K562 (cell line): ENCODE data around the gene OTUD5. TPM values are rescaled to one million over a fixed set of nuclear protein-coding genes. Genes with fewer than 3 reads are reported as not detected.

Experiments
- BCOR ChIP-seq: fragments of 450-650 bp; IDR thresholded peaks from 2 replicates; pipeline ENCODE4 v1.6.1; 2016
- CBFB ChIP-seq: sonication (generic); formaldehyde crosslinking; IDR thresholded peaks from 2 replicates; pipeline ENCODE4 v1.4.0; 2020; ENCODE audit warnings: mild to moderate bottlenecking, missing genetic modification reagents
- CBX8 ChIP-seq: fragments of 200-600 bp; sonication (generic); IDR thresholded peaks from 2 replicates; pipeline ENCODE4 v1.6.1; 2012; ENCODE audit warnings: borderline replicate concordance, mixed run types, low read depth, mild to moderate bottlenecking, moderate library complexity, mixed read lengths, low read length, control low read depth, inconsistent platforms; ENCODE audit not compliant: poor library complexity, severe bottlenecking; ENCODE audit errors: extremely low read depth
- ETV5 ChIP-seq: sonication (generic); formaldehyde crosslinking; IDR thresholded peaks from 2 replicates; pipeline ENCODE4 v1.4.0; 2020; ENCODE audit warnings: low read depth, mild to moderate bottlenecking, missing genetic modification reagents
- HLTF ChIP-seq: fragments of 450-650 bp; IDR thresholded peaks from 2 replicates; pipeline ENCODE4 v1.6.1; 2016
- KDM2B ChIP-seq: fragments of 250-450 bp; sonication (Bioruptor Pico); IDR thresholded peaks from 2 replicates; pipeline ENCODE4 v1.8.0; 2021; ENCODE audit warnings: mild to moderate bottlenecking, moderate library complexity
- MYC ChIP-seq, 2 experiments: fragments of 250-450 bp in 1 of 2; sonication (Bioruptor Pico) in 1 of 2; IDR thresholded peaks; 2 replicates each; pipeline versions ENCODE4 v1.5.1 to v1.6.1; 2012 to 2021; ENCODE audit warnings: low read depth in 2 of 2, borderline replicate concordance in 1 of 2, improper control_type of control experiment in 1 of 2, low read length in 1 of 2, mild to moderate bottlenecking in 1 of 2, moderate library complexity in 1 of 2
- OTX1 ChIP-seq: fragments of 450-650 bp; formaldehyde crosslinking; IDR thresholded peaks from 2 replicates; pipeline ENCODE4 v1.4.0; 2022; ENCODE audit warnings: mild to moderate bottlenecking
- PHTF2 ChIP-seq: fragments of 250-450 bp; sonication (Bioruptor Pico); IDR thresholded peaks from 2 replicates; pipeline ENCODE4 v1.5.0; 2021; ENCODE audit warnings: mild to moderate bottlenecking
- POLR2G ChIP-seq: fragments of 200-400 bp; formaldehyde crosslinking; IDR thresholded peaks from 2 replicates; pipeline ENCODE4 v1.6.1; 2017; ENCODE audit warnings: low read depth, mild to moderate bottlenecking, antibody characterized with exemption, low read length, moderate library complexity
- RBM25 ChIP-seq: fragments of 200-400 bp; formaldehyde crosslinking; IDR thresholded peaks from 2 replicates; pipeline ENCODE4 v1.6.1; 2018; ENCODE audit warnings: low read length, low read depth, moderate library complexity; ENCODE audit not compliant: severe bottlenecking
- SIN3A ChIP-seq, 2 experiments: fragments of 150-350 bp in 1 of 2; IDR thresholded peaks; 2 replicates each; pipeline ENCODE4 v1.6.1; 2011 to 2016; ENCODE audit warnings: borderline replicate concordance in 2 of 2, low read depth in 2 of 2, low read length in 2 of 2, mild to moderate bottlenecking in 2 of 2, moderate library complexity in 2 of 2; ENCODE audit not compliant: control insufficient read depth in 1 of 2
- SMAD3 ChIP-seq: fragments of 450-650 bp; formaldehyde crosslinking; conservative IDR thresholded peaks from 2 replicates; pipeline ENCODE4 v1.4.0; 2020; ENCODE audit warnings: mild to moderate bottlenecking
- SMC3 ChIP-seq: conservative IDR thresholded peaks from 2 replicates; pipeline ENCODE4 v1.6.1; 2011; ENCODE audit warnings: low read depth, low read length, improper control_type of control experiment; ENCODE audit not compliant: insufficient read depth
- TBL1XR1 ChIP-seq, 2 experiments: IDR thresholded peaks; 2 replicates each; pipeline ENCODE4 v1.6.1; 2012; ENCODE audit warnings: improper control_type of control experiment in 2 of 2, low read length in 2 of 2, mild to moderate bottlenecking in 1 of 2
- YY1 ChIP-seq, 3 experiments: IDR thresholded peaks; 2 replicates each; pipeline ENCODE4 v1.6.1; 2011; ENCODE audit warnings: low read length in 2 of 3, mild to moderate bottlenecking in 2 of 3, moderate library complexity in 2 of 3, borderline replicate concordance in 1 of 3, control low read depth in 1 of 3, low read depth in 1 of 3; ENCODE audit not compliant: insufficient read depth in 3 of 3, insufficient replicate concordance in 2 of 3, control insufficient read depth in 1 of 3, insufficient read length in 1 of 3; ENCODE audit errors: extremely low read depth in 1 of 3
- ZNF518B ChIP-seq: fragments of 250-450 bp; sonication (Bioruptor Pico); IDR thresholded peaks from 2 replicates; pipeline ENCODE4 v1.5.0; 2021; ENCODE audit warnings: mild to moderate bottlenecking, moderate library complexity
- ZNF766 ChIP-seq: fragments of 200-800 bp; sonication (Bioruptor generic); conservative IDR thresholded peaks from 2 replicates; pipeline ENCODE4 v1.6.1; 2016; ENCODE audit warnings: missing genetic modification characterization, missing compliant biosample characterization
- polyA plus RNA-seq, 8 experiments: library from polyadenylated mRNA; depleted of rRNA in 4 of 8; stranded (reverse) in 5 of 8; unstranded in 3 of 8; fragments of >200 nt; fragmentation: Nextera tagmentation in 2 of 8; fragmentation: Illumina TruSeq in 1 of 8; extraction: Ambion mirVana in 2 of 8; extraction: Trizol in 1 of 8; gene quantifications; 2 replicates each; pipeline versions ENCODE4 v1.2.1 to v1.2.3, GENCODE V29; 2011 to 2014; ENCODE audit warnings: inconsistent platforms in 1 of 8, missing spikeins in 1 of 8
- total RNA-seq, 7 experiments: library from RNA; depleted of rRNA in 6 of 7; stranded (reverse); fragments of >200 nt in 6 of 7; fragmentation: Illumina TruSeq in 2 of 7; extraction: Trizol in 2 of 7; gene quantifications; 2 replicates each; pipeline versions ENCODE4 v1.2.1 to v1.2.3, GENCODE V29; 2011 to 2021; ENCODE audit warnings: low replicate concordance in 1 of 7
- TF ChIP-seq, protein P1 (sequence below): fragments of 450-650 bp; IDR thresholded peaks from 2 replicates; pipeline ENCODE4 v1.6.1; 2016; ENCODE audit warnings: mild to moderate bottlenecking

OTUD5 gene
- total and polyA plus RNA-seq, 9 of the 15 experiments (the other 6 are each of a cell fraction or from before 2014, with no cell fraction given): 3.6 to 102 (median 59.0) TPM

DNA sequence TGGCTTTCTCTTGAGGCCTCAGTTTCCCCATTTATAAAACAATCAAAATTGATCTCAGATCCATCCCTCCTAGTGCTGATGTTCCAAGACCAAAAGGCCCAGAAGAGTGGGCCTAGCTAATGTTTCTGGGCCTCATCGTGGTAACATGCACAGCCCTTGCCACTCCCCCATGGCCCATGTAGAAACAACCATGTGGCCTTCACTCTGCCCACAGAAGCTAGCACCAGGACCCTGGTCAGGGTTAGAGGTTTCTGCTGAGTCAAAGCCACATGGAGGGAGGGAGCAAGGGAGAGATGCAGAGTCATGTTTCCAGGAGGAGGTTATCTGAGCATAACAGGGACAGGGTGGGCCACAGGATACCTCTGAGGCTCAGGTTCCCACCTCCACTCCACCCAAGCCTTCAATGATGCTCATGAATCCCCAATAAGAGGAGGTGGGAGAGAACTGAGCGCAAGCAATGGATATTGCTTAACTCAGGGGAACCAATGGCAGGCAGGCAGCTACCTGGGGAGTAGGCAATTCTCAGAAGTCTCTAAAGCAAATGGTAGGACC, 16.9 kb downstream of the OTUD5 start (continued):
- TF ChIP-seq HLTF (no peak), CBFB (CRISPR knock-in tag) (no peak), BCOR (no peak), TBL1XR1 (IDR thresholded peaks at IDR 0.05; ENCODE audit: low read length in 2 of 2) (peak; percentile 37 to 52; a peak in 2 of 4 replicates), ZNF766 (CRISPR knock-in tag) (peak; percentile 99), PHTF2 (CRISPR knock-in tag) (no peak), SMC3 (no peak), RBM25 (no peak), OTX1 (no peak), SIN3A (IDR thresholded peaks at IDR 0.05; ENCODE audit: borderline replicate concordance in 2 of 2, control insufficient read depth in 1 of 2, low read depth in 2 of 2, low read length in 2 of 2) (peak in 1 of 2 experiments; percentile 92; a peak in 3 of 4 replicates), CBX8 (no peak), KDM2B (CRISPR knock-in tag) (no peak), POLR2G (no peak), YY1 (IDR thresholded peaks at IDR 0.05; ENCODE audit: borderline replicate concordance in 1 of 3, control insufficient read depth in 1 of 3, extremely low read depth in 1 of 3, insufficient read depth in 3 of 3, insufficient read length in 1 of 3, insufficient replicate concordance in 2 of 3, low read depth in 1 of 3, low read length in 2 of 3) (no peak), SMAD3 (0 out of 2 replicates have a peak, but pooled peaks have one; percentile 47), ETV5 (no peak), MYC (IDR thresholded peaks at IDR 0.05; ENCODE audit: low read depth, low read length) (peak; percentile 93), MYC (CRISPR knock-in tag; IDR thresholded peaks at IDR 0.05; ENCODE audit: borderline replicate concordance, low read depth) (peak; percentile 61; the same call in 1 of the 2 replicates), ZNF518B (CRISPR knock-in tag) (no peak)
- TF ChIP-seq, protein P1, sequence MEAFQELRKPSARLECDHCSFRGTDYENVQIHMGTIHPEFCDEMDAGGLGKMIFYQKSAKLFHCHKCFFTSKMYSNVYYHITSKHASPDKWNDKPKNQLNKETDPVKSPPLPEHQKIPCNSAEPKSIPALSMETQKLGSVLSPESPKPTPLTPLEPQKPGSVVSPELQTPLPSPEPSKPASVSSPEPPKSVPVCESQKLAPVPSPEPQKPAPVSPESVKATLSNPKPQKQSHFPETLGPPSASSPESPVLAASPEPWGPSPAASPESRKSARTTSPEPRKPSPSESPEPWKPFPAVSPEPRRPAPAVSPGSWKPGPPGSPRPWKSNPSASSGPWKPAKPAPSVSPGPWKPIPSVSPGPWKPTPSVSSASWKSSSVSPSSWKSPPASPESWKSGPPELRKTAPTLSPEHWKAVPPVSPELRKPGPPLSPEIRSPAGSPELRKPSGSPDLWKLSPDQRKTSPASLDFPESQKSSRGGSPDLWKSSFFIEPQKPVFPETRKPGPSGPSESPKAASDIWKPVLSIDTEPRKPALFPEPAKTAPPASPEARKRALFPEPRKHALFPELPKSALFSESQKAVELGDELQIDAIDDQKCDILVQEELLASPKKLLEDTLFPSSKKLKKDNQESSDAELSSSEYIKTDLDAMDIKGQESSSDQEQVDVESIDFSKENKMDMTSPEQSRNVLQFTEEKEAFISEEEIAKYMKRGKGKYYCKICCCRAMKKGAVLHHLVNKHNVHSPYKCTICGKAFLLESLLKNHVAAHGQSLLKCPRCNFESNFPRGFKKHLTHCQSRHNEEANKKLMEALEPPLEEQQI: no peak
